Type B pancreatic cell (in vitro differentiated cells): Measurements from ENCODE around the gene SPATA20. TPM values are rescaled to one million over a fixed set of nuclear protein-coding genes. Genes with fewer than 3 reads are reported as not detected.

Experiments
- DNase-seq: peaks from one replicate; pipeline ENCODE4 v3.0.0; 2021; ENCODE audit warnings: mixed read lengths; ENCODE audit not compliant: unreplicated experiment; ENCODE audit errors: extremely low spot score
- H3K27ac Mint-ChIP-seq: 2 replicates; pipeline ENCODE4 v1.8.0; 2021; ENCODE audit warnings: mild to moderate bottlenecking, mixed read lengths
- H3K27me3 Mint-ChIP-seq: 2 replicates; pipeline ENCODE4 v1.8.0; 2021; ENCODE audit warnings: mixed read lengths
- H3K36me3 Mint-ChIP-seq: 2 replicates; pipeline ENCODE4 v1.8.0; 2021; ENCODE audit warnings: mixed read lengths
- H3K4me1 Mint-ChIP-seq: one replicate; pipeline ENCODE4 v1.8.0; 2021; ENCODE audit warnings: mixed read lengths; ENCODE audit not compliant: unreplicated experiment
- H3K4me3 Mint-ChIP-seq: 2 replicates; pipeline ENCODE4 v1.8.0; 2021; ENCODE audit warnings: mild to moderate bottlenecking, mixed read lengths
- H3K9me3 Mint-ChIP-seq: 2 replicates; pipeline ENCODE4 v1.8.0; 2021; ENCODE audit warnings: mixed read lengths
- total RNA-seq: library from RNA; stranded (reverse); gene quantifications from 2 replicates; pipeline ENCODE4 v1.2.1, GENCODE V29; 2021; ENCODE audit warnings: low replicate concordance
- TF ChIP-seq, protein P1 (sequence below): fragments of 200-600 bp; sonication (generic); conservative IDR thresholded peaks from 2 replicates; pipeline ENCODE4 v1.5.0; 2021; ENCODE audit warnings: antibody characterized with exemption, mild to moderate bottlenecking

SPATA20 gene
- total RNA-seq, 1 donor from 2014 or later: 51.3 TPM

DNA sequence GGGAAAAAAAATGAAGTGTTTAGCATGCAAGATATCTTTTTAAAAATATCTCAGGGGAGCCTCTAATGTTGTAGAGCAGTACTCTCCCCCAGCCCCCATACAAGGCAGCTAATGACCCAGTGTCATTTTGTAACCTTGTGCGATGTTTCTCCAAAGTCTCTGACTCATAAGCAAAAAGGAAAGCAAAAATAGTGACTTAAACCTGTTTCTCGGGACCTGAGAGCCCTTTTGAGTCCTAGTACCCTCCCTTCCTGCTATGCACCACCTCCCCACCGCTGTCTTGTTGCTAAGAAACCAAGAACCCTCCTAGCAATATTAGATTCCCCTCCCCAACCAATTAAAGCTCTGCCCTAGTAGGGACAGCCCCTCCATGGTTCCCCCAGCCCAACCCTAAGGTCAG, 35.9 kb upstream of the SPATA20 start:
- TF ChIP-seq, protein P1, sequence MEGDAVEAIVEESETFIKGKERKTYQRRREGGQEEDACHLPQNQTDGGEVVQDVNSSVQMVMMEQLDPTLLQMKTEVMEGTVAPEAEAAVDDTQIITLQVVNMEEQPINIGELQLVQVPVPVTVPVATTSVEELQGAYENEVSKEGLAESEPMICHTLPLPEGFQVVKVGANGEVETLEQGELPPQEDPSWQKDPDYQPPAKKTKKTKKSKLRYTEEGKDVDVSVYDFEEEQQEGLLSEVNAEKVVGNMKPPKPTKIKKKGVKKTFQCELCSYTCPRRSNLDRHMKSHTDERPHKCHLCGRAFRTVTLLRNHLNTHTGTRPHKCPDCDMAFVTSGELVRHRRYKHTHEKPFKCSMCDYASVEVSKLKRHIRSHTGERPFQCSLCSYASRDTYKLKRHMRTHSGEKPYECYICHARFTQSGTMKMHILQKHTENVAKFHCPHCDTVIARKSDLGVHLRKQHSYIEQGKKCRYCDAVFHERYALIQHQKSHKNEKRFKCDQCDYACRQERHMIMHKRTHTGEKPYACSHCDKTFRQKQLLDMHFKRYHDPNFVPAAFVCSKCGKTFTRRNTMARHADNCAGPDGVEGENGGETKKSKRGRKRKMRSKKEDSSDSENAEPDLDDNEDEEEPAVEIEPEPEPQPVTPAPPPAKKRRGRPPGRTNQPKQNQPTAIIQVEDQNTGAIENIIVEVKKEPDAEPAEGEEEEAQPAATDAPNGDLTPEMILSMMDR: no peak
- Mint-ChIP-seq H3K9me3 (no peaks in the 10 kb centered on the region), H3K4me1 (peaks cover 44% of the 10 kb centered on the region), H3K36me3 (no peaks in the 10 kb centered on the region), H3K27me3 (no peaks in the 10 kb centered on the region), H3K27ac (peak overlapping the region; percentile 96), H3K4me3 (peak overlapping the region; percentile 79)
- DNase-seq: no peak

DNA sequence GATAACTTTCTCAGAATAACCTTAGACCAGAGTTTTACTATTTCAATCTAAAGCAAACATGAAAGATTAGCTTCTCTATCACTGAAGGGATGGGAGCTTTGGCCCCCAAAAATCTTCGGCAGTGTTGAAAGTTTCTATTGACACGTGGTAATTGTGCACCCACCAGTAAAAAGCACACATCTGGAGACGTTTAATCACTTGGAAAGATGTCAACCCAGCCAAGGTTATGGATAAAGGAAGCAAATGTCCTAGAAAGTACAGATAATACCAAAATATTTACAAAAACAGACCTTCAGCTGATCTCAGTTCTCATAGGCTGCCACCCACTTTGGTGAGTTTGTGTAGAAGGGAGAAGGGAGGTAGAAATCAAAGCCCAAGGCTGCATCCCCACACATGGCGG, 33.5 kb upstream of the SPATA20 start:
- Mint-ChIP-seq H3K9me3 (no peaks in the 10 kb centered on the region), H3K4me1 (peaks cover 49% of the 10 kb centered on the region), H3K4me3 (no peak overlapping the region), H3K27ac (no peak overlapping the region), H3K36me3 (no peaks in the 10 kb centered on the region), H3K27me3 (no peaks in the 10 kb centered on the region)
- DNase-seq: no peak
- TF ChIP-seq, protein P1: no peak

DNA sequence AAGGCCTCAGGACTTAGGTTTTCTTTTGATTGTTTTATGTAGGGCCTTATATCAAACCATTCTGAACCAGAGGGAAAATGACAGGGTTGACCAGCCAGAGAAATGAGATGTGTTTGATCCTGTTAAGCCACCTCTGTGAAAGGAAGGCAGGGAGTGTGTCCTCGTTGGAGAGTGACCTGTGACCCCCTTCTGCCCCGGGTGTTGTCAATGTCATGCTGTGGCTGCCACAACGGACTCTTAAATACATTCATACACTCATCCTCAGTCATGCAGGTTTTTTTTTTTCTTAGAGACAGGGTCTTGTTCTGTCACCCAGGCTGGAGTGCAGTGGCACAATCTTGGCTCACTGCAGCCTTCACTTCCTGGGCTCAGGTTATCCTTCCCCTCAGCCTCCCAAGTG, 32.6 kb upstream of the SPATA20 start:
- no peak overlapping the region for H3K4me3 Mint-ChIP-seq
- no peak for DNase-seq
- H3K27me3 Mint-ChIP-seq: no peaks in the 10 kb centered on the region
- peaks cover 48% of the 10 kb centered on the region for H3K4me1 Mint-ChIP-seq
- no peaks in the 10 kb centered on the region for H3K9me3 Mint-ChIP-seq
- H3K27ac Mint-ChIP-seq: no peak overlapping the region
- TF ChIP-seq, protein P1: no peak
- H3K36me3 Mint-ChIP-seq: no peaks in the 10 kb centered on the region

DNA sequence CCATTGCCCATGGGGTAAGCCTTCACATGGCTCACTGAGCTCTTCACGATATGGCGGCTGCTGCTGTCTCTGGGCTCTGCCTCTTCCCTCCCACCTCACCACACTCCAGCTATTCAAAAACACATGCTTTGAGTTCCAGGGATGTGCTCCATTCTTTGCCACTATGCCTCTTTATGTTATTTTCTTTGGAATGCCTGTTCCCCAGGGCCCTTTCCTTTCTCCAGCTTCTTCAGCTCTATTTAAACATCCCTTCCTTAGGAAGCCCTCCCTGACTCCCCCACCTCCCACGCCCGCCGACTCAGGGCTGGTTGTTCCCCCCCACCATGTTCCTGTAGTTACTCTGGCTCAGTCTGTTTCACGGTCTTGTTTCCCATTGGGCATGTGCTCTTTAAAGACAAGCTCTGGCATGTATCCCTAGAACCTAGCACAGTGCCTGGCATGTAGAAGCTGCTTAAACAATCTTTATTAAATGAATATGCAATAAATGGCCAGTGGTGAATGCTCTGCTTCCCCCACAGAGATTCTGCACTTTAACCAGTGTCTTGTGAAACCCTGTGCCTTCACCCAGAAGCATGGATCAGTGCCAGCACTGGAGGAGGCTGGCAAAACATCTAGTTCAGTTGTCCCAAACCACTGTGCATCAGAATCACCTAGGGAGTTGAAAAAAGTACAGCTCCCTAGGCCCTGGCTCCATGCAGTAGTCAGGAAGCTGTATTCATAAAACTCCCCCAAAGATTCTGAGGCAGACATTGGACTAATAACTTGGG, 31.9 kb upstream of the SPATA20 start:
- no peak for DNase-seq
- TF ChIP-seq, protein P1: no peak
- no peaks in the 10 kb centered on the region for H3K27me3 Mint-ChIP-seq
- H3K27ac Mint-ChIP-seq: no peak overlapping the region
- H3K4me3 Mint-ChIP-seq: no peak overlapping the region
- H3K9me3 Mint-ChIP-seq: no peaks in the 10 kb centered on the region
- H3K36me3 Mint-ChIP-seq: no peaks in the 10 kb centered on the region
- peaks cover 44% of the 10 kb centered on the region for H3K4me1 Mint-ChIP-seq

DNA sequence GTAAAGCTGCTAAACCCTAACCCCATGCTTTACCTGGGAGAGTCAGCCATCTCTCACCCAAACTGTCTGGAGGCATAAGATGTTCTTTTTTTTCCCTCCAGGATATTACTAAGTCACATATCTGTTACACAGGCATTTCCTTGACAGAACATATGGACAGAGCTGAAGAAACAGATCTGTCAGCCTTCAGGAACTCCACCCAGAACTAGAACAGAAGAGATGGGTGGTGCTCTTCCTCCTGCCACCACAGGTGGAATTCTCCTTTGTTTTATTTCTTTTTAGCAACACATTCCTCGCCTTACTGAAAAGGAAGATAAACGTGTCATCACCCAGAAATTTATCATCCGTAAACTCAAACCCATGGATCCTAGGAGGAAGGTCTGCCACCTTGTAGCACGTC, 30.0 kb upstream of the SPATA20 start:
- TF ChIP-seq, protein P1: no peak
- DNase-seq: no peak
- peaks cover 29% of the 10 kb centered on the region for H3K4me1 Mint-ChIP-seq
- H3K27ac Mint-ChIP-seq: peak overlapping the region; percentile 58
- H3K36me3 Mint-ChIP-seq: no peaks in the 10 kb centered on the region
- H3K9me3 Mint-ChIP-seq: no peaks in the 10 kb centered on the region
- no peak overlapping the region for H3K4me3 Mint-ChIP-seq
- H3K27me3 Mint-ChIP-seq: no peaks in the 10 kb centered on the region
